SU-DHL-6 (cell line): ENCODE measurements around the gene DCUN1D5.

Source experiments
- H2AFZ ChIP-seq: fragments of 200-600 bp; sonication (generic); 2 replicates; pipeline ENCODE4 v1.6.1; 2014; ENCODE audit warnings: low read depth, mild to moderate bottlenecking, moderate library complexity, mixed read lengths, antibody characterized with exemption, low read length; ENCODE audit not compliant: severe bottlenecking
- H3F3A ChIP-seq: fragments of 200-600 bp; shearing (Covaris generic); 2 replicates; pipeline ENCODE4 v1.6.0; 2016; ENCODE audit warnings: antibody characterized with exemption, mild to moderate bottlenecking; ENCODE audit not compliant: insufficient read depth
- H3K27ac ChIP-seq: fragments of 200-600 bp; sonication (generic); 2 replicates; pipeline ENCODE4 v1.5.1; 2016; ENCODE audit warnings: low read depth, mild to moderate bottlenecking, low read length, moderate library complexity, mixed read lengths
- H3K27me3 ChIP-seq: fragments of 200-600 bp; sonication (generic), shearing (Covaris generic); 2 replicates; pipeline ENCODE4 v1.6.0; 2014; ENCODE audit warnings: mild to moderate bottlenecking, low read length
- H3K36me3 ChIP-seq: fragments of 200-600 bp; sonication (generic); 2 replicates; pipeline ENCODE4 v1.6.1; 2014; ENCODE audit warnings: mild to moderate bottlenecking, low read length, mixed read lengths
- H3K4me2 ChIP-seq: fragments of 300-600, 200-600 bp; shearing (Covaris generic), sonication (generic); 2 replicates; pipeline ENCODE4 v1.6.0; 2014; ENCODE audit warnings: low read length, low read depth, mild to moderate bottlenecking; ENCODE audit not compliant: poor library complexity, severe bottlenecking
- H3K4me3 ChIP-seq: fragments of 200-600 bp; sonication (generic); 2 replicates; pipeline ENCODE4 v1.5.1; 2014; ENCODE audit warnings: antibody characterized with exemption, low read length, mild to moderate bottlenecking, mixed read lengths; ENCODE audit not compliant: insufficient read depth, poor library complexity, severe bottlenecking
- H3K79me2 ChIP-seq: fragments of 200-600 bp; sonication (generic); 2 replicates; pipeline ENCODE4 v1.6.1; 2014; ENCODE audit warnings: mild to moderate bottlenecking, low read length, moderate library complexity; ENCODE audit not compliant: insufficient read depth
- H3K9ac ChIP-seq: fragments of 200-600 bp; sonication (generic); 2 replicates; pipeline ENCODE4 v1.7.0; 2014; ENCODE audit warnings: mild to moderate bottlenecking, low read length
- H3K9me2 ChIP-seq: fragments of 200-600 bp; sonication (generic); replicated peaks from 2 replicates; pipeline ENCODE4 v1.6.1; 2014; ENCODE audit warnings: low read length; ENCODE audit not compliant: insufficient read depth
- H3K9me3 ChIP-seq: fragments of 200-600 bp; sonication (generic); 2 replicates; pipeline ENCODE4 v1.6.1; 2014; ENCODE audit warnings: low read length, mixed read lengths; ENCODE audit not compliant: insufficient read depth
- H4K20me1 ChIP-seq: fragments of 200-600 bp; sonication (generic); 2 replicates; pipeline ENCODE4 v1.6.1; 2014; ENCODE audit warnings: low read depth, mild to moderate bottlenecking, antibody characterized with exemption, low read length, moderate library complexity, mixed read lengths
- CTCF ChIP-seq: fragments of 200-600 bp; sonication (generic); IDR thresholded peaks from one replicate; pipeline ENCODE4 v1.5.1; 2017; ENCODE audit warnings: antibody characterized with exemption, mild to moderate bottlenecking, low read length, moderate library complexity; ENCODE audit not compliant: insufficient read depth, poor library complexity, severe bottlenecking
- EZH2phosphoT487 ChIP-seq: fragments of 200-600 bp; sonication (generic), shearing (Covaris generic); conservative IDR thresholded peaks from 2 replicates; pipeline ENCODE4 v1.6.1; 2018; ENCODE audit warnings: mild to moderate bottlenecking, antibody characterized with exemption, low read length, moderate library complexity, mixed read lengths

Gene DCUN1D5

GRCh38 chr11:103079833-103080232, 12.1 kb downstream of the DCUN1D5 start:
- no peaks in the 10 kb centered on the region for H3K9me2 ChIP-seq
- H3K4me2 ChIP-seq, result no peak overlapping the region
- no peak overlapping the region for H3K4me3 ChIP-seq
- peaks cover 16% of the 10 kb centered on the region for H4K20me1 ChIP-seq
- H3K27ac ChIP-seq, result no peak overlapping the region
- H2AFZ ChIP-seq, result no peak overlapping the region
- no peak overlapping the region for H3K9ac ChIP-seq
- TF ChIP-seq EZH2phosphoT487, result no peak
- TF ChIP-seq CTCF, result no peak
- H3K27me3 ChIP-seq, result no peaks in the 10 kb centered on the region
- H3K36me3 ChIP-seq, result peaks cover 67% of the 10 kb centered on the region
- H3F3A ChIP-seq, result peaks cover 11% of the 10 kb centered on the region; the same call in 1 of the 2 replicates
- H3K9me3 ChIP-seq, result no peaks in the 10 kb centered on the region
- peaks cover 56% of the 10 kb centered on the region for H3K79me2 ChIP-seq

GRCh38 chr11:103078710-103079109, 13.2 kb downstream of the DCUN1D5 start:
- Histone ChIP-seq H3K9me2 (no peaks in the 10 kb centered on the region), H2AFZ (no peak overlapping the region), H3K79me2 (peaks cover 47% of the 10 kb centered on the region), H3K36me3 (peaks cover 59% of the 10 kb centered on the region), H3K27me3 (no peaks in the 10 kb centered on the region), H3K9ac (no peak overlapping the region), H3K4me2 (no peak overlapping the region), H3K27ac (no peak overlapping the region), H3K9me3 (no peaks in the 10 kb centered on the region), H3F3A (peaks cover 11% of the 10 kb centered on the region; the same call in 1 of the 2 replicates), H4K20me1 (peaks cover 16% of the 10 kb centered on the region), H3K4me3 (no peak overlapping the region)
- no peak for TF ChIP-seq CTCF
- TF ChIP-seq EZH2phosphoT487, result no peak

- H3K9ac ChIP-seq, result no peak overlapping the region
- no peaks in the 10 kb centered on the region for H3K9me3 ChIP-seq
- H2AFZ ChIP-seq, result no peak overlapping the region
- no peak overlapping the region for H3K4me2 ChIP-seq
- no peaks in the 10 kb centered on the region for H3K27me3 ChIP-seq
- peaks cover 43% of the 10 kb centered on the region for H3K79me2 ChIP-seq
- no peak for TF ChIP-seq EZH2phosphoT487
- TF ChIP-seq CTCF, result no peak
- peaks cover 10% of the 10 kb centered on the region for H4K20me1 ChIP-seq
- H3K9me2 ChIP-seq, result no peaks in the 10 kb centered on the region
- peaks cover 6% of the 10 kb centered on the region; the same call in 1 of the 2 replicates for H3F3A ChIP-seq
- H3K36me3 ChIP-seq, result peaks cover 55% of the 10 kb centered on the region
- H3K27ac ChIP-seq, result no peak overlapping the region
- H3K4me3 ChIP-seq, result no peak overlapping the region
These were observed 14.4 kb downstream of the DCUN1D5 start for GRCh38 chr11:103077554-103077953.

GRCh38 chr11:103076361-103076760, 15.6 kb downstream of the DCUN1D5 start:
- Histone ChIP-seq H3K9me3 (no peaks in the 10 kb centered on the region), H4K20me1 (peaks cover 3% of the 10 kb centered on the region; the same call in 1 of the 2 replicates), H3K27me3 (no peaks in the 10 kb centered on the region), H3K4me3 (no peak overlapping the region), H3F3A (peaks cover 5% of the 10 kb centered on the region; the same call in 1 of the 2 replicates), H3K9me2 (no peaks in the 10 kb centered on the region), H3K4me2 (no peak overlapping the region), H3K27ac (no peak overlapping the region), H3K36me3 (peaks cover 43% of the 10 kb centered on the region), H3K79me2 (peaks cover 37% of the 10 kb centered on the region), H3K9ac (no peak overlapping the region), H2AFZ (no peak overlapping the region)
- no peak for TF ChIP-seq EZH2phosphoT487
- no peak for TF ChIP-seq CTCF
